Kidney epithelial cell (primary cell): ENCODE measurements around the gene MYO3B. TPM values are rescaled to one million over a fixed set of nuclear protein-coding genes. Genes with fewer than 3 reads are reported as not detected.
"Not testable (repeated sequence)": the region's sequence is repeated elsewhere in the genome, so short reads cannot be mapped to it uniquely, and the experiment has no call there.

Source experiments
- DNase-seq: peaks from one replicate; pipeline ENCODE4 v3.0.0-alpha.2; 2010; ENCODE audit warnings: low read depth
- H3K27me3 ChIP-seq: 2 replicates; pipeline ENCODE4 v1.6.0; 2011; ENCODE audit warnings: low read length; ENCODE audit not compliant: control insufficient read depth, insufficient read depth
- H3K36me3 ChIP-seq: 2 replicates; pipeline ENCODE4 v1.5.1; 2011; ENCODE audit warnings: low read length; ENCODE audit not compliant: control insufficient read depth, insufficient read depth
- H3K4me3 ChIP-seq: 2 replicates; pipeline ENCODE4 v1.5.1; 2011; ENCODE audit warnings: low read depth, mild to moderate bottlenecking, control low read depth, low read length
- CTCF ChIP-seq: IDR thresholded peaks from 2 replicates; pipeline ENCODE4 v1.5.1; 2011; ENCODE audit warnings: mild to moderate bottlenecking, moderate library complexity, low read length, control low read depth, inconsistent platforms; ENCODE audit not compliant: insufficient read depth, poor library complexity, severe bottlenecking
- total RNA-seq: library from RNA; depleted of rRNA; stranded (reverse); fragments of >200 nt; gene quantifications from 2 replicates; pipeline ENCODE4 v1.2.3, GENCODE V29; 2015

Gene MYO3B
- total RNA-seq, 1 donor from 2014 or later = 1.1 TPM

- Histone ChIP-seq H3K36me3 (no peaks in the 10 kb centered on the region), H3K27me3 (no peaks in the 10 kb centered on the region), H3K4me3 (no peak overlapping the region)
- DNase-seq = no peak
- no peak for TF ChIP-seq CTCF
Observed at GRCh38 chr2:170261566-170261965, 83.6 kb downstream of the MYO3B start.

- TF ChIP-seq CTCF = no peak
- no peaks in the 10 kb centered on the region for H3K36me3 ChIP-seq
- no peaks in the 10 kb centered on the region for H3K27me3 ChIP-seq
- H3K4me3 ChIP-seq = no peak overlapping the region
- DNase-seq = no peak
Observed at GRCh38 chr2:170262343-170262742, 84.4 kb downstream of the MYO3B start.

GRCh38 chr2:170262806-170263205 lies 84.9 kb downstream of the MYO3B start:
- Histone ChIP-seq H3K27me3 (no peaks in the 10 kb centered on the region), H3K4me3 (no peak overlapping the region), H3K36me3 (no peaks in the 10 kb centered on the region)
- no peak for TF ChIP-seq CTCF
- no peak for DNase-seq

GRCh38 chr2:170263728-170264521 lies 86.0 kb downstream of the MYO3B start:
- H3K36me3 ChIP-seq, H3K27me3 ChIP-seq, DNase-seq, H3K4me3 ChIP-seq: not testable (repeated sequence)

GRCh38 chr2:170264522-170264860 lies 86.5 kb downstream of the MYO3B start:
- TF ChIP-seq CTCF = no peak
- H3K36me3 ChIP-seq = no peaks in the 10 kb centered on the region
- no peak overlapping the region for H3K4me3 ChIP-seq
- no peak for DNase-seq
- no peaks in the 10 kb centered on the region for H3K27me3 ChIP-seq

GRCh38 chr2:170264865-170265264 lies 86.9 kb downstream of the MYO3B start:
- H3K36me3 ChIP-seq = no peaks in the 10 kb centered on the region
- no peak overlapping the region for H3K4me3 ChIP-seq
- no peaks in the 10 kb centered on the region for H3K27me3 ChIP-seq
- TF ChIP-seq CTCF = no peak
- DNase-seq = no peak
